ENCODE measurements around the gene SH3BGRL3.

Gene SH3BGRL3

GRCh38 chr1:26277719-26278118, 2.2 kb upstream of the SH3BGRL3 start:
- no peak for DNase-seq (ENCODE audit: low spot score)

GRCh38 chr1:26278303-26278702, 1.6 kb upstream of the SH3BGRL3 start:
- Histone ChIP-seq H2BK120ac (ENCODE audit: low read depth, low read length) (no peak overlapping the region), H2BK15ac (ENCODE audit: low read length) (no peak overlapping the region), H2BK5ac (ENCODE audit: low read length) (no peak overlapping the region), H3K27me3 (ENCODE audit: control insufficient read depth in 3 of 3, insufficient read depth in 3 of 3, low read depth in 1 of 3, low read length in 3 of 3) (no peaks in the 10 kb centered on the region), H3K4ac (ENCODE audit: low read length) (no peak overlapping the region), H2AFZ (ENCODE audit: low read length) (no peak overlapping the region), H3K18ac (ENCODE audit: low read length) (no peak overlapping the region), H3K4me1 (ENCODE audit: control insufficient read depth in 2 of 2, insufficient read depth in 1 of 2, low read depth in 1 of 2, low read length in 2 of 2) (peaks cover 26 to 27% of the 10 kb centered on the region in 2 donors), H2AK5ac (ENCODE audit: low read depth, low read length) (no peak overlapping the region), H3K36me3 (replicated peaks in 1 of 2; ENCODE audit: control insufficient read depth in 2 of 2, insufficient read depth in 2 of 2, low read length in 2 of 2) (peaks cover 37 to 65% of the 10 kb centered on the region in 2 donors), H4K91ac (ENCODE audit: low read depth, low read length, poor library complexity) (no peak overlapping the region), H3K9me3 (replicated peaks in 1 of 2; ENCODE audit: control insufficient read depth in 2 of 2, insufficient read depth in 1 of 2, low read depth in 1 of 2, low read length in 2 of 2) (no peaks in the 10 kb centered on the region), H3K27ac (replicated peaks; ENCODE audit: low read length) (no peak overlapping the region), H3K4me3 (ENCODE audit: low read length in 2 of 2) (no peak overlapping the region), H4K8ac (ENCODE audit: low read depth, low read length) (no peak overlapping the region), H3K4me2 (ENCODE audit: insufficient read depth, low read length, poor library complexity, severe bottlenecking) (no peak overlapping the region), H3K79me1 (ENCODE audit: low read depth, low read length) (peaks cover 10% of the 10 kb centered on the region), H3K9ac (ENCODE audit: low read depth, low read length, poor library complexity) (no peak overlapping the region), H3K23ac (ENCODE audit: low read depth, low read length, poor library complexity) (no peak overlapping the region), H2BK12ac (ENCODE audit: low read length) (no peak overlapping the region), H3K14ac (ENCODE audit: low read length) (no peak overlapping the region)
- no peak for DNase-seq (ENCODE audit: low spot score)
- no CpG with 5 or more reads among the region's 4 CpGs for WGBS, 2 donors (ENCODE audit: extremely low coverage in 2 of 2, insufficient read length in 2 of 2, insufficient replicate concordance in 1 of 2)

More at GRCh38 chr1:26277719-26278118, 2.2 kb upstream of the SH3BGRL3 start:
- H2BK12ac ChIP-seq (ENCODE audit: low read length): no peak overlapping the region
- H3K9ac ChIP-seq (ENCODE audit: low read depth, low read length, poor library complexity): no peak overlapping the region
- no peak overlapping the region for H3K4ac ChIP-seq (ENCODE audit: low read length)
- no peak overlapping the region for H2AFZ ChIP-seq (ENCODE audit: low read length)
- no peak overlapping the region for H3K14ac ChIP-seq (ENCODE audit: low read length)
- H4K8ac ChIP-seq (ENCODE audit: low read depth, low read length): no peak overlapping the region
- H4K91ac ChIP-seq (ENCODE audit: low read depth, low read length, poor library complexity): no peak overlapping the region
- H3K36me3 ChIP-seq (replicated peaks in 1 of 2; ENCODE audit: control insufficient read depth in 2 of 2, insufficient read depth in 2 of 2, low read length in 2 of 2): peaks cover 43 to 71% of the 10 kb centered on the region in 2 donors
- no peak overlapping the region for H3K4me2 ChIP-seq (ENCODE audit: insufficient read depth, low read length, poor library complexity, severe bottlenecking)
- H3K18ac ChIP-seq (ENCODE audit: low read length): no peak overlapping the region
- H2BK5ac ChIP-seq (ENCODE audit: low read length): no peak overlapping the region
- no peak overlapping the region for H3K4me3 ChIP-seq (ENCODE audit: low read length in 2 of 2)
- H3K23ac ChIP-seq (ENCODE audit: low read depth, low read length, poor library complexity): no peak overlapping the region
- no peak overlapping the region for H2BK120ac ChIP-seq (ENCODE audit: low read depth, low read length)
- peaks cover 24 to 26% of the 10 kb centered on the region in 2 donors for H3K4me1 ChIP-seq (ENCODE audit: control insufficient read depth in 2 of 2, insufficient read depth in 1 of 2, low read depth in 1 of 2, low read length in 2 of 2)
- no peaks in the 10 kb centered on the region for H3K9me3 ChIP-seq (replicated peaks in 1 of 2; ENCODE audit: control insufficient read depth in 2 of 2, insufficient read depth in 1 of 2, low read depth in 1 of 2, low read length in 2 of 2)
- H2BK15ac ChIP-seq (ENCODE audit: low read length): no peak overlapping the region
- H3K27me3 ChIP-seq (ENCODE audit: control insufficient read depth in 3 of 3, insufficient read depth in 3 of 3, low read depth in 1 of 3, low read length in 3 of 3): no peaks in the 10 kb centered on the region
- H2AK5ac ChIP-seq (ENCODE audit: low read depth, low read length): no peak overlapping the region
- no CpG with 5 or more reads among the region's 1 CpG for WGBS, 2 donors (ENCODE audit: extremely low coverage in 2 of 2, insufficient read length in 2 of 2, insufficient replicate concordance in 1 of 2)
- no peak overlapping the region for H3K27ac ChIP-seq (replicated peaks; ENCODE audit: low read length)
- H3K79me1 ChIP-seq (ENCODE audit: low read depth, low read length): peaks cover 8% of the 10 kb centered on the region

- WGBS, 2 donors (ENCODE audit: extremely low coverage in 2 of 2, insufficient read length in 2 of 2, insufficient replicate concordance in 1 of 2): no CpG with 5 or more reads among the region's 9 CpGs
- peaks cover 37 to 62% of the 10 kb centered on the region in 2 donors for H3K36me3 ChIP-seq (replicated peaks in 1 of 2; ENCODE audit: control insufficient read depth in 2 of 2, insufficient read depth in 2 of 2, low read length in 2 of 2)
- no peak overlapping the region for H3K18ac ChIP-seq (ENCODE audit: low read length)
- H3K79me1 ChIP-seq (ENCODE audit: low read depth, low read length): peaks cover 10% of the 10 kb centered on the region
- no peak overlapping the region for H2BK5ac ChIP-seq (ENCODE audit: low read length)
- H2BK120ac ChIP-seq (ENCODE audit: low read depth, low read length): no peak overlapping the region
- peak overlapping the region; percentile 64 to 87 for H3K4me3 ChIP-seq (ENCODE audit: low read length in 2 of 2)
- H2AK5ac ChIP-seq (ENCODE audit: low read depth, low read length): no peak overlapping the region
- peak overlapping the region; percentile 69 for H3K27ac ChIP-seq (replicated peaks; ENCODE audit: low read length)
- no peak overlapping the region for H3K9ac ChIP-seq (ENCODE audit: low read depth, low read length, poor library complexity)
- no peaks in the 10 kb centered on the region for H3K9me3 ChIP-seq (replicated peaks in 1 of 2; ENCODE audit: control insufficient read depth in 2 of 2, insufficient read depth in 1 of 2, low read depth in 1 of 2, low read length in 2 of 2)
- H4K91ac ChIP-seq (ENCODE audit: low read depth, low read length, poor library complexity): no peak overlapping the region
- H2AFZ ChIP-seq (ENCODE audit: low read length): no peak overlapping the region
- H3K4me2 ChIP-seq (ENCODE audit: insufficient read depth, low read length, poor library complexity, severe bottlenecking): no peak overlapping the region
- H4K8ac ChIP-seq (ENCODE audit: low read depth, low read length): no peak overlapping the region
- no peak overlapping the region for H2BK12ac ChIP-seq (ENCODE audit: low read length)
- peaks cover 26 to 27% of the 10 kb centered on the region in 2 donors for H3K4me1 ChIP-seq (ENCODE audit: control insufficient read depth in 2 of 2, insufficient read depth in 1 of 2, low read depth in 1 of 2, low read length in 2 of 2)
- no peak overlapping the region for H3K23ac ChIP-seq (ENCODE audit: low read depth, low read length, poor library complexity)
- H3K27me3 ChIP-seq (ENCODE audit: control insufficient read depth in 3 of 3, insufficient read depth in 3 of 3, low read depth in 1 of 3, low read length in 3 of 3): no peaks in the 10 kb centered on the region
- H2BK15ac ChIP-seq (ENCODE audit: low read length): no peak overlapping the region
- no peak for DNase-seq (ENCODE audit: low spot score)
- H3K4ac ChIP-seq (ENCODE audit: low read length): no peak overlapping the region
- no peak overlapping the region for H3K14ac ChIP-seq (ENCODE audit: low read length)
Observed at GRCh38 chr1:26278724-26279455, 996 bp upstream of the SH3BGRL3 start.

GRCh38 chr1:26280333-26281042, 602 bp downstream of the SH3BGRL3 start:
- H3K4me1 ChIP-seq (ENCODE audit: control insufficient read depth in 2 of 2, insufficient read depth in 1 of 2, low read depth in 1 of 2, low read length in 2 of 2): peaks cover 30 to 33% of the 10 kb centered on the region in 2 donors
- peak overlapping the region; percentile 18 for H3K4ac ChIP-seq (ENCODE audit: low read length)
- H3K27me3 ChIP-seq (ENCODE audit: control insufficient read depth in 3 of 3, insufficient read depth in 3 of 3, low read depth in 1 of 3, low read length in 3 of 3): no peaks in the 10 kb centered on the region
- H2BK120ac ChIP-seq (ENCODE audit: low read depth, low read length): no peak overlapping the region
- peaks cover 31 to 54% of the 10 kb centered on the region in 2 donors for H3K36me3 ChIP-seq (replicated peaks in 1 of 2; ENCODE audit: control insufficient read depth in 2 of 2, insufficient read depth in 2 of 2, low read length in 2 of 2)
- H2BK15ac ChIP-seq (ENCODE audit: low read length): peak overlapping the region; percentile 30
- WGBS, 2 donors (ENCODE audit: extremely low coverage in 2 of 2, insufficient read length in 2 of 2, insufficient replicate concordance in 1 of 2): no CpG with 5 or more reads among the region's 20 CpGs
- peak overlapping the region; percentile 78 for H3K9ac ChIP-seq (ENCODE audit: low read depth, low read length, poor library complexity)
- H2AFZ ChIP-seq (ENCODE audit: low read length): peak overlapping the region; percentile 97
- H2BK5ac ChIP-seq (ENCODE audit: low read length): no peak overlapping the region
- no peak overlapping the region for H4K8ac ChIP-seq (ENCODE audit: low read depth, low read length)
- H3K27ac ChIP-seq (replicated peaks; ENCODE audit: low read length): no peak overlapping the region
- H3K9me3 ChIP-seq (replicated peaks in 1 of 2; ENCODE audit: control insufficient read depth in 2 of 2, insufficient read depth in 1 of 2, low read depth in 1 of 2, low read length in 2 of 2): no peaks in the 10 kb centered on the region
- H3K4me3 ChIP-seq (ENCODE audit: low read length in 2 of 2): peak overlapping the region; percentile 64 to 87
- H3K79me1 ChIP-seq (ENCODE audit: low read depth, low read length): peaks cover 10% of the 10 kb centered on the region
- peak overlapping the region; percentile 67 for H2AK5ac ChIP-seq (ENCODE audit: low read depth, low read length)
- H3K23ac ChIP-seq (ENCODE audit: low read depth, low read length, poor library complexity): peak overlapping the region; percentile 92
- H3K18ac ChIP-seq (ENCODE audit: low read length): peak overlapping the region; percentile 97
- H3K14ac ChIP-seq (ENCODE audit: low read length): peak overlapping the region; percentile 23
- peak overlapping the region; percentile 7 for H4K91ac ChIP-seq (ENCODE audit: low read depth, low read length, poor library complexity)
- peak overlapping the region; percentile 95 for H3K4me2 ChIP-seq (ENCODE audit: insufficient read depth, low read length, poor library complexity, severe bottlenecking)
- no peak for DNase-seq (ENCODE audit: low spot score)
- H2BK12ac ChIP-seq (ENCODE audit: low read length): no peak overlapping the region

Data from neuronal stem cell (in vitro differentiated cells).